Measurements from ENCODE around the gene RBM34.

The RBM34 gene

GRCh38 chr1:235124111-235124510, 36.9 kb downstream of the RBM34 start:
- Histone ChIP-seq H3K79me1 (ENCODE audit: low read length) (peaks cover 5% of the 10 kb centered on the region), H3K4me3 (ENCODE audit: low read depth, low read length) (no peak overlapping the region), H4K12ac (ENCODE audit: low read depth, low read length) (no peak overlapping the region), H4K91ac (ENCODE audit: low read depth, low read length) (no peak overlapping the region), H3K4ac (ENCODE audit: low read depth, low read length) (peak overlapping the region; percentile 78), H3K9me3 (ENCODE audit: insufficient read depth, low read depth, low read length) (no peaks in the 10 kb centered on the region), H2AK5ac (ENCODE audit: low read length) (no peak overlapping the region), H3K18ac (ENCODE audit: low read length) (no peak overlapping the region), H4K8ac (ENCODE audit: low read depth, low read length) (no peak overlapping the region), H2BK120ac (ENCODE audit: insufficient read depth, low read length, poor library complexity) (no peak overlapping the region), H3K27me3 (ENCODE audit: insufficient read depth, low read length) (no peaks in the 10 kb centered on the region), H2AFZ (ENCODE audit: insufficient read depth, low read length, poor library complexity) (no peak overlapping the region), H3K79me2 (ENCODE audit: control insufficient read depth, insufficient read depth, low read length, poor library complexity) (peaks cover 20% of the 10 kb centered on the region), H2BK12ac (ENCODE audit: low read length) (no peak overlapping the region), H3K36me3 (ENCODE audit: control insufficient read depth in 1 of 2, insufficient read depth in 2 of 2, low read length in 2 of 2) (peaks cover 15 to 21% of the 10 kb centered on the region in 2 experiments), H3K4me1 (ENCODE audit: control insufficient read depth in 1 of 2, insufficient read depth in 2 of 2, low read length in 2 of 2) (peaks cover 0 to 2% of the 10 kb centered on the region in 2 experiments), H3K23ac (ENCODE audit: low read length) (no peak overlapping the region), H3K14ac (ENCODE audit: low read length) (no peak overlapping the region), H2BK5ac (ENCODE audit: low read depth, low read length, poor library complexity) (no peak overlapping the region), H3K27ac (ENCODE audit: low read depth, low read length) (no peak overlapping the region), H3K9ac (ENCODE audit: low read length) (no peak overlapping the region), H3K4me2 (ENCODE audit: low read length) (no peak overlapping the region)
- WGBS (ENCODE audit: extremely low coverage, insufficient coverage, insufficient read length) = no CpG with 5 or more reads among the region's 9 CpGs
- no peak for DNase-seq

- WGBS (ENCODE audit: extremely low coverage, insufficient coverage, insufficient read length) = no CpG with 5 or more reads among the region's 1 CpG
- H3K9ac ChIP-seq (ENCODE audit: low read length) = no peak overlapping the region
- H3K9me3 ChIP-seq (ENCODE audit: insufficient read depth, low read depth, low read length) = no peaks in the 10 kb centered on the region
- no peak overlapping the region for H3K18ac ChIP-seq (ENCODE audit: low read length)
- no peak overlapping the region for H2AK5ac ChIP-seq (ENCODE audit: low read length)
- no peak overlapping the region for H2BK12ac ChIP-seq (ENCODE audit: low read length)
- no peak overlapping the region for H2BK120ac ChIP-seq (ENCODE audit: insufficient read depth, low read length, poor library complexity)
- H3K14ac ChIP-seq (ENCODE audit: low read length) = no peak overlapping the region
- peaks cover 26 to 29% of the 10 kb centered on the region in 2 experiments for H3K36me3 ChIP-seq (ENCODE audit: control insufficient read depth in 1 of 2, insufficient read depth in 2 of 2, low read length in 2 of 2)
- no peak overlapping the region for H4K12ac ChIP-seq (ENCODE audit: low read depth, low read length)
- H3K4ac ChIP-seq (ENCODE audit: low read depth, low read length) = no peak overlapping the region
- H2BK5ac ChIP-seq (ENCODE audit: low read depth, low read length, poor library complexity) = no peak overlapping the region
- no peaks in the 10 kb centered on the region for H3K79me1 ChIP-seq (ENCODE audit: low read length)
- no peak overlapping the region for H3K23ac ChIP-seq (ENCODE audit: low read length)
- no peak overlapping the region for H3K4me3 ChIP-seq (ENCODE audit: low read depth, low read length)
- no peak for DNase-seq
- no peak overlapping the region for H4K8ac ChIP-seq (ENCODE audit: low read depth, low read length)
- H3K4me2 ChIP-seq (ENCODE audit: low read length) = no peak overlapping the region
- H3K27ac ChIP-seq (ENCODE audit: low read depth, low read length) = no peak overlapping the region
- no peak overlapping the region for H4K91ac ChIP-seq (ENCODE audit: low read depth, low read length)
- peaks cover 0 to 2% of the 10 kb centered on the region in 2 experiments for H3K4me1 ChIP-seq (ENCODE audit: control insufficient read depth in 1 of 2, insufficient read depth in 2 of 2, low read length in 2 of 2)
- H2AFZ ChIP-seq (ENCODE audit: insufficient read depth, low read length, poor library complexity) = no peak overlapping the region
- H3K79me2 ChIP-seq (ENCODE audit: control insufficient read depth, insufficient read depth, low read length, poor library complexity) = peaks cover 9% of the 10 kb centered on the region
- no peaks in the 10 kb centered on the region for H3K27me3 ChIP-seq (ENCODE audit: insufficient read depth, low read length)
Measured at GRCh38 chr1:235122348-235122747, 38.7 kb downstream of the RBM34 start.

DNA sequence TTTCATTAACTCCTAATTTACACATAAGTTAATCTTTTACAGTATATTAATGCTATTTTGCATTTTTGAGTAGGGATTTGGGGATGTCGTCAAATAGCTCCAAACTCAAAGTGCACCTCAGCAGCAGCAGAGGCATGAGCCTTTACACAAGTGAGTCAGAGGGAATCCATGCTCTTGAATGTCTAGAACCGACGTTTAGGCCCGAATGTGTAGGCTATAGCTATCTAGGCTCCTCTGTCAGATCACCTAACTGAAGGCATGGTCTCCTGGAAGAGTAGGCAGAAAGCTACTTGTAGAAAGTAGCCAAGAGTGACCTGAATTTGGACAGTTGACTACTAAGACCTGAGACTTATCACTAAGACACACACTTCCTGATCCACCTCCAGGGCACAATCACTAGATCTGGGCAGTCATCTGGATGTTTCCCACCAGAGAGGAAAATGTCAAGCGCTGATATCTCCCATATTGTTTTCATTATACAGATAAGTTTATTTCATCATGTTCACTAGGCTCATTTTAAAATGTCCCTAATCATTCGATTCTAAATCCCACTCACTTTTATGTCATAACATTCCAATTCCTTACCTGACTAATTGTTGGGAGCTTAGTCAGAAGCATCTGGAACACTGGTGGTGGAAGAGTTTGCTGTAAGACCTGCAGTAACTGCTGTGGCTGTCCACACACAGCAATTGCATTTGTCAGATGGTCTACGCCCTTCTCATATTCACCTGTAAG, 47.7 kb downstream of the RBM34 start:
- Histone ChIP-seq H3K27ac (ENCODE audit: low read depth, low read length) (no peak overlapping the region), H3K4me3 (ENCODE audit: low read depth, low read length) (no peak overlapping the region), H4K8ac (ENCODE audit: low read depth, low read length) (no peak overlapping the region), H3K27me3 (ENCODE audit: insufficient read depth, low read length) (no peaks in the 10 kb centered on the region), H3K4me2 (ENCODE audit: low read length) (no peak overlapping the region), H3K4me1 (ENCODE audit: control insufficient read depth in 1 of 2, insufficient read depth in 2 of 2, low read length in 2 of 2) (no peaks in the 10 kb centered on the region), H2BK120ac (ENCODE audit: insufficient read depth, low read length, poor library complexity) (no peak overlapping the region), H3K9me3 (ENCODE audit: insufficient read depth, low read depth, low read length) (no peaks in the 10 kb centered on the region), H2BK12ac (ENCODE audit: low read length) (no peak overlapping the region), H3K36me3 (ENCODE audit: control insufficient read depth in 1 of 2, insufficient read depth in 2 of 2, low read length in 2 of 2) (peaks cover 31 to 47% of the 10 kb centered on the region in 2 experiments), H3K14ac (ENCODE audit: low read length) (no peak overlapping the region), H2AK5ac (ENCODE audit: low read length) (no peak overlapping the region), H4K91ac (ENCODE audit: low read depth, low read length) (no peak overlapping the region), H2BK5ac (ENCODE audit: low read depth, low read length, poor library complexity) (no peak overlapping the region), H3K4ac (ENCODE audit: low read depth, low read length) (no peak overlapping the region), H3K9ac (ENCODE audit: low read length) (no peak overlapping the region), H3K79me2 (ENCODE audit: control insufficient read depth, insufficient read depth, low read length, poor library complexity) (peaks cover 2% of the 10 kb centered on the region), H3K18ac (ENCODE audit: low read length) (no peak overlapping the region), H4K12ac (ENCODE audit: low read depth, low read length) (no peak overlapping the region), H3K79me1 (ENCODE audit: low read length) (no peaks in the 10 kb centered on the region), H3K23ac (ENCODE audit: low read length) (no peak overlapping the region), H2AFZ (ENCODE audit: insufficient read depth, low read length, poor library complexity) (no peak overlapping the region)
- WGBS (ENCODE audit: extremely low coverage, insufficient coverage, insufficient read length) = no CpG with 5 or more reads among the region's 7 CpGs
- DNase-seq = peak in 1 of 2 donors; percentile 62

DNA sequence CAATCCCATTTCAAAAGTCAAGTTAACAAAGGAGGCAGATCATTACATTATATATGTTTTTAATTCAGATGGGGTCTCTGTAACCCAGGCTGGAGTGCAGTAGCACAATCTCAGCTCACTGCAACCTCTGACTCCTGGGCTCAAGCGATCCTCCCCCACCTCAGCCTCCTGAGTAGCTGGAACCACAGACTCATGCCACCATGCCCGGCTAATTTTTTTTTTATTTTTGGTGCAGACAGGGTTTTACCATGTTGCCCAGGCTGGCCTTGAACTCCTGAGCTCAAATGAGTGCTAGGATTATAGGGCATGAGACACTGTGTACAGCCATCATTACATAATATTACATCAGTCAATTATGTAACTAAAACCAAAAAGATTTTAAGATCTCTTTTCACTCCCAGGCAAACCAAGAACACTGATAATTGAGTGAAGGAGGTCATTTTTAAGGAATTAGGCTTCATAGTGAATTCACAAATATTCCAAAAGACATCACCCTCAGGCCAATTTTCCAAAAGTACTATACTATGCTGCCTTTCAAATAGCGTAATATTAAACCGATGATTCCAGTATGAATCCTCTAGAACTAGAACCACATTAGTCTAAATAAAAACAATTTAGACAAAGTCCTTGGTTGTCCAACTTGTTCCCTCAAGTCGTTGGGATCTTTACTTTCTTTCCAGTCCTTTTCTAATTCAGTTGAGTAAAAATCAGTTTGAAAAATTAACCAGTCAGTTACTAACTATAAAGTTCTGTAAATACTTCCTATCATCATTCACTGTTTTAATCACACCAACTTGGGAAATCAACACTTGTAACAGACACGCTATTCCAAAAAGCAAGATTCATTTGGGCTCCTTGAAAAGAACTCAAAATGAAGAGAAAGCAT, 48.5 kb downstream of the RBM34 start:
- H3K18ac ChIP-seq (ENCODE audit: low read length) = no peak overlapping the region
- H2BK12ac ChIP-seq (ENCODE audit: low read length) = no peak overlapping the region
- H2BK5ac ChIP-seq (ENCODE audit: low read depth, low read length, poor library complexity) = no peak overlapping the region
- H3K23ac ChIP-seq (ENCODE audit: low read length) = no peak overlapping the region
- H4K8ac ChIP-seq (ENCODE audit: low read depth, low read length) = no peak overlapping the region
- H3K27ac ChIP-seq (ENCODE audit: low read depth, low read length) = no peak overlapping the region
- H2AK5ac ChIP-seq (ENCODE audit: low read length) = no peak overlapping the region
- H3K4me2 ChIP-seq (ENCODE audit: low read length) = no peak overlapping the region
- H3K79me2 ChIP-seq (ENCODE audit: control insufficient read depth, insufficient read depth, low read length, poor library complexity) = peaks cover 2% of the 10 kb centered on the region
- H2BK120ac ChIP-seq (ENCODE audit: insufficient read depth, low read length, poor library complexity) = no peak overlapping the region
- H2AFZ ChIP-seq (ENCODE audit: insufficient read depth, low read length, poor library complexity) = no peak overlapping the region
- WGBS (ENCODE audit: extremely low coverage, insufficient coverage, insufficient read length) = no CpG with 5 or more reads among the region's 6 CpGs
- no peak overlapping the region for H3K9ac ChIP-seq (ENCODE audit: low read length)
- no peaks in the 10 kb centered on the region for H3K4me1 ChIP-seq (ENCODE audit: control insufficient read depth in 1 of 2, insufficient read depth in 2 of 2, low read length in 2 of 2)
- DNase-seq = peak in 1 of 2 donors; percentile 53
- H4K91ac ChIP-seq (ENCODE audit: low read depth, low read length) = no peak overlapping the region
- no peak overlapping the region for H4K12ac ChIP-seq (ENCODE audit: low read depth, low read length)
- H3K4me3 ChIP-seq (ENCODE audit: low read depth, low read length) = no peak overlapping the region
- H3K4ac ChIP-seq (ENCODE audit: low read depth, low read length) = no peak overlapping the region
- no peaks in the 10 kb centered on the region for H3K79me1 ChIP-seq (ENCODE audit: low read length)
- no peak overlapping the region for H3K14ac ChIP-seq (ENCODE audit: low read length)
- H3K36me3 ChIP-seq (ENCODE audit: control insufficient read depth in 1 of 2, insufficient read depth in 2 of 2, low read length in 2 of 2) = peaks cover 31 to 47% of the 10 kb centered on the region in 2 experiments
- no peaks in the 10 kb centered on the region for H3K9me3 ChIP-seq (ENCODE audit: insufficient read depth, low read depth, low read length)
- no peaks in the 10 kb centered on the region for H3K27me3 ChIP-seq (ENCODE audit: insufficient read depth, low read length)
